ENCODE measurements around the gene CHGA. TPM values are rescaled to one million over a fixed set of nuclear protein-coding genes. Genes with fewer than 3 reads are reported as not detected.

CHGA gene
- polyA plus RNA-seq, 1 donor from 2014 or later: 131 TPM

- TF ChIP-seq EP300 (conservative IDR thresholded peaks at IDR 0.05; ENCODE audit: poor library complexity, severe bottlenecking): no peak
- H2AFZ ChIP-seq (ENCODE audit: low read depth, low read length): no peak overlapping the region
- H3K36me3 ChIP-seq (ENCODE audit: insufficient read depth, low read length): peaks cover 5% of the 10 kb centered on the region
- no peaks in the 10 kb centered on the region for H3F3A ChIP-seq (ENCODE audit: insufficient read depth, low read length, poor library complexity, severe bottlenecking)
- no peaks in the 10 kb centered on the region for H3K9me2 ChIP-seq (ENCODE audit: insufficient read depth, low read length)
- no peak overlapping the region for H3K27ac ChIP-seq (ENCODE audit: low read length)
- H3K9me3 ChIP-seq (ENCODE audit: low read length): no peaks in the 10 kb centered on the region
- H3K4me2 ChIP-seq (ENCODE audit: low read length): no peak overlapping the region
- H3K79me2 ChIP-seq (replicated peaks; ENCODE audit: insufficient read depth, low read length): no peaks in the 10 kb centered on the region
- H4K20me1 ChIP-seq (ENCODE audit: insufficient read depth): no peaks in the 10 kb centered on the region
- no peak overlapping the region for H3K9ac ChIP-seq (ENCODE audit: low read length)
- H3K27me3 ChIP-seq (ENCODE audit: insufficient read depth, low read depth, low read length): no peaks in the 10 kb centered on the region
- H3K4me3 ChIP-seq (ENCODE audit: low read length): no peak overlapping the region
Measured at GRCh38 chr14:92954933-92955332, 32.0 kb downstream of the CHGA start.

DNA sequence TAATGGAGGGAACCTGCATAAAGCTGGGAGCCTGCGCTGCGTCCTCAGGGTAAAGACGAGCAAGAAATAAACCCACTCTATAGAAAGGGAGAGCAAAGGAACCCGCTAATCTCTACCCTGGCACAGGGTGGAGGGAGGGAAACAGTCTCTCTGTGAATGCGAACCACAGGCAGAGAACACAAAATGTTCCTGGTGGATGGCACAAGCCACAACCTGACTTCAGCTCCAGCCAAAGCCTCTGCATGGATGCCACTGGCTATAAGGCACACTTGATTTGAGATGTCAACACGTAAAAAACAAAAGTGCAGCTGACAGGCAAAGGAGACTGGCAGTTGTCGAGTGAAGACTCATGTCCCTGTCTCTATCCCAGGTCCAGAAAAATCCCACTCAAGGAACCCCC is 32.4 kb downstream of the CHGA start:
- peaks cover 5% of the 10 kb centered on the region for H3K36me3 ChIP-seq (ENCODE audit: insufficient read depth, low read length)
- H3K27me3 ChIP-seq (ENCODE audit: insufficient read depth, low read depth, low read length): no peaks in the 10 kb centered on the region
- no peaks in the 10 kb centered on the region for H4K20me1 ChIP-seq (ENCODE audit: insufficient read depth)
- TF ChIP-seq POLR2AphosphoS5 (IDR thresholded peaks at IDR 0.05) (no peak), EP300 (conservative IDR thresholded peaks at IDR 0.05; ENCODE audit: poor library complexity, severe bottlenecking) (no peak), RAD21 (conservative IDR thresholded peaks at IDR 0.05) (no peak), SMC3 (conservative IDR thresholded peaks at IDR 0.05; ENCODE audit: poor library complexity) (no peak), TAF1 (IDR thresholded peaks at IDR 0.05; ENCODE audit: low read depth) (no peak), MXI1 (conservative IDR thresholded peaks at IDR 0.05; ENCODE audit: poor library complexity, severe bottlenecking) (no peak), EZH2 (IDR thresholded peaks at IDR 0.05; ENCODE audit: borderline replicate concordance, insufficient read depth, low read length, poor library complexity, severe bottlenecking) (no peak)
- TF ChIP-seq, protein P1, sequence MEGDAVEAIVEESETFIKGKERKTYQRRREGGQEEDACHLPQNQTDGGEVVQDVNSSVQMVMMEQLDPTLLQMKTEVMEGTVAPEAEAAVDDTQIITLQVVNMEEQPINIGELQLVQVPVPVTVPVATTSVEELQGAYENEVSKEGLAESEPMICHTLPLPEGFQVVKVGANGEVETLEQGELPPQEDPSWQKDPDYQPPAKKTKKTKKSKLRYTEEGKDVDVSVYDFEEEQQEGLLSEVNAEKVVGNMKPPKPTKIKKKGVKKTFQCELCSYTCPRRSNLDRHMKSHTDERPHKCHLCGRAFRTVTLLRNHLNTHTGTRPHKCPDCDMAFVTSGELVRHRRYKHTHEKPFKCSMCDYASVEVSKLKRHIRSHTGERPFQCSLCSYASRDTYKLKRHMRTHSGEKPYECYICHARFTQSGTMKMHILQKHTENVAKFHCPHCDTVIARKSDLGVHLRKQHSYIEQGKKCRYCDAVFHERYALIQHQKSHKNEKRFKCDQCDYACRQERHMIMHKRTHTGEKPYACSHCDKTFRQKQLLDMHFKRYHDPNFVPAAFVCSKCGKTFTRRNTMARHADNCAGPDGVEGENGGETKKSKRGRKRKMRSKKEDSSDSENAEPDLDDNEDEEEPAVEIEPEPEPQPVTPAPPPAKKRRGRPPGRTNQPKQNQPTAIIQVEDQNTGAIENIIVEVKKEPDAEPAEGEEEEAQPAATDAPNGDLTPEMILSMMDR (IDR thresholded peaks at IDR 0.05; ENCODE audit: poor library complexity, severe bottlenecking): no peak
- TF ChIP-seq, protein P2, sequence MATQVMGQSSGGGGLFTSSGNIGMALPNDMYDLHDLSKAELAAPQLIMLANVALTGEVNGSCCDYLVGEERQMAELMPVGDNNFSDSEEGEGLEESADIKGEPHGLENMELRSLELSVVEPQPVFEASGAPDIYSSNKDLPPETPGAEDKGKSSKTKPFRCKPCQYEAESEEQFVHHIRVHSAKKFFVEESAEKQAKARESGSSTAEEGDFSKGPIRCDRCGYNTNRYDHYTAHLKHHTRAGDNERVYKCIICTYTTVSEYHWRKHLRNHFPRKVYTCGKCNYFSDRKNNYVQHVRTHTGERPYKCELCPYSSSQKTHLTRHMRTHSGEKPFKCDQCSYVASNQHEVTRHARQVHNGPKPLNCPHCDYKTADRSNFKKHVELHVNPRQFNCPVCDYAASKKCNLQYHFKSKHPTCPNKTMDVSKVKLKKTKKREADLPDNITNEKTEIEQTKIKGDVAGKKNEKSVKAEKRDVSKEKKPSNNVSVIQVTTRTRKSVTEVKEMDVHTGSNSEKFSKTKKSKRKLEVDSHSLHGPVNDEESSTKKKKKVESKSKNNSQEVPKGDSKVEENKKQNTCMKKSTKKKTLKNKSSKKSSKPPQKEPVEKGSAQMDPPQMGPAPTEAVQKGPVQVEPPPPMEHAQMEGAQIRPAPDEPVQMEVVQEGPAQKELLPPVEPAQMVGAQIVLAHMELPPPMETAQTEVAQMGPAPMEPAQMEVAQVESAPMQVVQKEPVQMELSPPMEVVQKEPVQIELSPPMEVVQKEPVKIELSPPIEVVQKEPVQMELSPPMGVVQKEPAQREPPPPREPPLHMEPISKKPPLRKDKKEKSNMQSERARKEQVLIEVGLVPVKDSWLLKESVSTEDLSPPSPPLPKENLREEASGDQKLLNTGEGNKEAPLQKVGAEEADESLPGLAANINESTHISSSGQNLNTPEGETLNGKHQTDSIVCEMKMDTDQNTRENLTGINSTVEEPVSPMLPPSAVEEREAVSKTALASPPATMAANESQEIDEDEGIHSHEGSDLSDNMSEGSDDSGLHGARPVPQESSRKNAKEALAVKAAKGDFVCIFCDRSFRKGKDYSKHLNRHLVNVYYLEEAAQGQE (IDR thresholded peaks at IDR 0.05; ENCODE audit: borderline replicate concordance): no peak
- H2AFZ ChIP-seq (ENCODE audit: low read depth, low read length): no peak overlapping the region
- H3K27ac ChIP-seq (ENCODE audit: low read length): no peak overlapping the region
- H3K4me2 ChIP-seq (ENCODE audit: low read length): no peak overlapping the region
- no peaks in the 10 kb centered on the region for H3F3A ChIP-seq (ENCODE audit: insufficient read depth, low read length, poor library complexity, severe bottlenecking)
- no peaks in the 10 kb centered on the region for H3K79me2 ChIP-seq (replicated peaks; ENCODE audit: insufficient read depth, low read length)
- no peak overlapping the region for H3K9ac ChIP-seq (ENCODE audit: low read length)
- no peak overlapping the region for H3K4me3 ChIP-seq (ENCODE audit: low read length)
- H3K9me3 ChIP-seq (ENCODE audit: low read length): no peaks in the 10 kb centered on the region
- H3K9me2 ChIP-seq (ENCODE audit: insufficient read depth, low read length): no peaks in the 10 kb centered on the region

DNA sequence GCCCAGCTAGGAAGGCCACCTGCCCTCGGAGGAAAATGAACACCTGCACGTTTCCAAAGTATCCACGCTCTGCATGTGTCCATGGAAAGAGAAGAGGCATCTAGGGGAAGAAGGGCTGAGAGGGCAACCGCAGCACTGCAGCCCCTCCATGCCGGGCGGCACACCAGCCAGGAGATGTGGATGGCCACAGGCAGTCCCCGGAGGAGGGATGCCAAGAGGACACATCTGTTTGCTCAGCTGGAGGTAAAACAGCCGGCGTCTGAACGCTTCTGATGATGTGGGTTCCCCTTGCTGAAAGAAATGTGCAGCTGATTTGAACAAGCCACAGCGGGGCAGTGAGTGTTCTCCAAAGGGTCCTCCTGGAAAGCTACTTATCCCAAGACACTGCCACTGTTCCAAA is 34.0 kb downstream of the CHGA start:
- TF ChIP-seq TAF1 (IDR thresholded peaks at IDR 0.05; ENCODE audit: low read depth) (no peak), RAD21 (conservative IDR thresholded peaks at IDR 0.05) (no peak), SMC3 (conservative IDR thresholded peaks at IDR 0.05; ENCODE audit: poor library complexity) (no peak), MXI1 (conservative IDR thresholded peaks at IDR 0.05; ENCODE audit: poor library complexity, severe bottlenecking) (no peak), EP300 (conservative IDR thresholded peaks at IDR 0.05; ENCODE audit: poor library complexity, severe bottlenecking) (no peak), POLR2AphosphoS5 (IDR thresholded peaks at IDR 0.05) (no peak), EZH2 (IDR thresholded peaks at IDR 0.05; ENCODE audit: borderline replicate concordance, insufficient read depth, low read length, poor library complexity, severe bottlenecking) (no peak)
- TF ChIP-seq, protein P1 (IDR thresholded peaks at IDR 0.05; ENCODE audit: poor library complexity, severe bottlenecking): no peak
- TF ChIP-seq, protein P2 (IDR thresholded peaks at IDR 0.05; ENCODE audit: borderline replicate concordance): no peak
- Histone ChIP-seq H4K20me1 (ENCODE audit: insufficient read depth) (no peaks in the 10 kb centered on the region), H3K4me3 (ENCODE audit: low read length) (no peak overlapping the region), H3K27ac (ENCODE audit: low read length) (no peak overlapping the region), H3K36me3 (ENCODE audit: insufficient read depth, low read length) (peaks cover 5% of the 10 kb centered on the region), H3K9me3 (ENCODE audit: low read length) (no peaks in the 10 kb centered on the region), H3K27me3 (ENCODE audit: insufficient read depth, low read depth, low read length) (no peaks in the 10 kb centered on the region), H3K4me2 (ENCODE audit: low read length) (no peak overlapping the region), H3K9me2 (ENCODE audit: insufficient read depth, low read length) (no peaks in the 10 kb centered on the region), H2AFZ (ENCODE audit: low read depth, low read length) (no peak overlapping the region), H3K9ac (ENCODE audit: low read length) (no peak overlapping the region), H3F3A (ENCODE audit: insufficient read depth, low read length, poor library complexity, severe bottlenecking) (no peaks in the 10 kb centered on the region), H3K79me2 (replicated peaks; ENCODE audit: insufficient read depth, low read length) (no peaks in the 10 kb centered on the region)

Measured in neural cell (in vitro differentiated cells).